DMS114 treated with DMSO at 0.1 percent for 48 hours (cell line): ENCODE measurements around the gene GSTM2.
A peak's percentile ranks its signal among the peaks of the same experiment; 100 is the strongest.
"Not testable (repeated sequence)": the region's sequence is repeated elsewhere in the genome, so short reads cannot be mapped to it uniquely, and the experiment has no call there.

Experiments
- DNase-seq: peaks from one replicate; lab custom pipeline; 2025; ENCODE audit not compliant: unreplicated experiment; lab: John Stamatoyannopoulos, UW

Gene GSTM2

DNA sequence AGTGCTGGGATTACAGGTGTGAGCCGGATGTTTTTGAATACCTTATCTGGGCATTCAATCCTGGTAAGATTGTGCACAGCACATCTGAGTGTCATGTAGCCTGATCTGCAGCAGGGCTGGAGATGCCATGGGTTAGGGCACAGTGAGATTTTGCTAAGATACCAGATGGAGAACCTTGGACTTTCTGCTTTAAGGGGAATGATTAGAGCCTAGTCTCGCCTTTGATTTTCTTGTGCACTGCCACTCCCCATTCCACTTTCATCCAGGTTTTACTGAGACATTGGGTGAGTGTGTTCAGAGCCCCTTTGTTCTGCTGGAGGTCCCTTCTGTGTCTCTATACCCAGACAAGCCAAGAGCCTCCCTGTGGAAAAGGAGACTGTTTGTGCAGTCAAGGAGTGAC, 6.0 kb downstream of the GSTM2 start:
- DNase-seq = not testable (repeated sequence)

DNA sequence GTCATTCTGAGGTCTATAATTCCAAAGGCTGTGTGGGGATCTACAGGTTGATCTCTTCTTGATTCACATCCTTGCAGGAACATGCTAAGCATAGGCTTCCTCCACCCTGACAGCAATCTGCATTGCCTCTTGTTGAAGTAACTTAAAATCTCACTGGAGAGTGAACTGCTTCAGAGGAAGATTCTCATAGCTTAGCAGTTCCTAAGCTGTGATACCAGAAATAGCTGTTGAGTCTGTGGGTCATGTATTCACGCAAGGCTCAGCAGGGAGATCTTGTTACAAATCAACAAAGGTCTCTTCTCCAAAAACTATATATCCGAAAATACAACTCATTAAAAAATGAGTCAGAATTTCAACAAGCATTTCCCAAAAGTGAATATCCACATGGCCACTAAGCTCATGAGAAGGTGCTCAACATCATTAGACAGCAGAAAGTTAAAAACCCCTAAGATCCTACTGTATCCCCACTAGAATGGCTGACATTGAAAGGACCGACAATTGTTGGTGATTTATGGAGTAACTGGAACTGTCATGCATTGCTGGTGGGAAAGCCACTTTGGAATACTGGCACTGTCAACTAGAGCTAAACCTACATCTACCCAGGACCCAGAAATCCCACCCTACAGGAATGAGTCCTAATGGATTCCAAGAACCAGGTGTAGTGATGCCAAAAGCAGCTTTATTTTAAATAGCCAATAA, 9.0 kb downstream of the GSTM2 start:
- DNase-seq = not testable (repeated sequence)

GRCh38 chr1:109677459-109677858, 9.6 kb downstream of the GSTM2 start:
- DNase-seq = no peak

GRCh38 chr1:109678637-109679036, 10.8 kb downstream of the GSTM2 start:
- DNase-seq = not testable (repeated sequence)

DNA sequence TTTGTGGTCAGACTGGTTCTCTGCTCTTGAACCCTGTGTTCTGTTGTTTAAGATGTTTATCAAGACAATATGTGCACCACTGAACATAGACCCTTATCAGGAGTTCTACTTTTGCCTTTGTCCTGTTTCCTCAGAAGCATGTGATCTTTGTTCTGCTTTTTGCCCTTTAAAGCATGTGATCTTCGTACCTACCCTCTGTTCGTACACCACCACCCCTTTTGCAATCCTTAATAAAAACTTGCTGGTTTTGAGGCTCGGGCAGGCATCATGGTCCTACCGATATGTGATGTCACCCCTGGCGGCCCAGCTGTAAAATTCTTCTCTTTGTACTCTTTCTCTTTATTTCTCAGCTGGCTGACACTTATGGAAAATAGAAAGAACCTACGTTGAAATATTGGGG, 16.9 kb downstream of the GSTM2 start:
- not testable (repeated sequence) for DNase-seq

- not testable (repeated sequence) for DNase-seq
Observed at GRCh38 chr1:109685399-109685798, 17.5 kb downstream of the GSTM2 start.

- DNase-seq = not testable (repeated sequence)
Observed at GRCh38 chr1:109685890-109686289, 18.0 kb downstream of the GSTM2 start.

- not testable (repeated sequence) for DNase-seq
Observed at GRCh38 chr1:109687109-109687508, 19.3 kb downstream of the GSTM2 start.

GRCh38 chr1:109687641-109688499, 20.0 kb downstream of the GSTM2 start, which contains the start of gene GSTM1:
TSS of gene GSTM1 (plus strand) at chr1:109687817. CDS start at chr1:109687874, 57 bp downstream.
- DNase-seq = peak; percentile 27

DNA sequence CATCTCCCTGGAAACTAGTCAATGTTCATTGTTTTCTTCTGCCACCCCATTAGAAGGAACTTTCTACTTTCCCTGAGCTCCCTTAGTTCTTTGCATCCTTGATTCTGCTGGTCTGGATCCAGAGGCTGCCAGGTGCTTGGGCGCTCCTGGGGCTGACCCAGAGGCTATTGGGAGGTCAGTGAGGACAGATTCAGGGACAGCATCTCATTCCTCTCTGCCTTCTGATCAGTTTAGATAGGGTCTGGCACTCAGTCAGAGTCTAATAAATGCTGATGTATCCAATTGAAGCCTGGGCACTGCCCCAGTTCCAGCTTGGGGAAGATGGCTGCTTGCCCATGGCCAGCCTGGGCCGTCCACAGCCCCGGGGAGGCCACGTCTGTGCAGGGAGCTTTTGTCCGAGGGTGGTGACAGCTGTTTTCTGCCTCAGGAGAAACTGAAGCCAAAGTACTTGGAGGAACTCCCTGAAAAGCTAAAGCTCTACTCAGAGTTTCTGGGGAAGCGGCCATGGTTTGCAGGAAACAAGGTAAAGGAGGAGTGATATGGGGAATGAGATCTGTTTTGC, 22.1 kb downstream of the GSTM2 start:
- DNase-seq = no peak

- DNase-seq = no peak
Observed at GRCh38 chr1:109691759-109692158, 23.9 kb downstream of the GSTM2 start.

DNA sequence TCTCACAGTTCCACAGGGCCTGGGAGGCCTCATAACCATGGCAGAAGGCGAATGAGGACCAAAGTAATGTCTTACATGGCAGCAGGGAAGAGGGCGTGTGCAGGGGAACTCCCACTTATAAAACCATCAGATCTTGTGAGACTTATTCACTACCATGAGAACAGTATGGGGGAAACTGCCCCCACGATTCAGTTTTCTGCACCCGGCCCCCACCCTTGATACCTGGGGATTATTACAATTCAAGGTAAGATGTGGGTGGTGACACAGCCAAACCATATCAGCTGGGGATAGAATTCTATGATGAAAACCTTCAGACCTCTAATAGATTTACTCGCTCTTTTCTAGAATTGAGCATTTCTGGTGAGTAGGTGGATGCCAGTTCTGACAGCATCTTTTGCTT, 26.5 kb downstream of the GSTM2 start:
- DNase-seq = not testable (repeated sequence)

GRCh38 chr1:109695138-109695537, 27.3 kb downstream of the GSTM2 start:
- not testable (repeated sequence) for DNase-seq

DNA sequence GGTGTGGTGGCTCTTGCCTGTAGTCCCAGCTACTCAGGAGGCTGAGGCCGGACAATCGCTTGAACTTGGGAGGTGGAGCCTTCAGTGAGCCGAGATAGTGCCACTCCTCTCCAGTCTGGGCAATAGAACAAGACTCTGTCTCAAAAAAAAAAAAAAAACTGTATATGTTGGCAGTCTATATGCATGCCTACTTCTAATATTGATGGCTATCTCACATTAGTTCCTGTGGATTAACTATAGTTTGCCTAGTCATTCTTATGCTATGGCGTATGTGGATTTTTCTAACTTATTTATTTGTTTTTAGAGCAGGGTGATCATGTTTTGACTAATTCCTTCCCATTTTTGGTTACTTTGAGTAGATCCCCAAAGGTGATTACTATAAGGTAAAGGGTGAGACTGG, 29.2 kb downstream of the GSTM2 start:
- DNase-seq = no peak

DNA sequence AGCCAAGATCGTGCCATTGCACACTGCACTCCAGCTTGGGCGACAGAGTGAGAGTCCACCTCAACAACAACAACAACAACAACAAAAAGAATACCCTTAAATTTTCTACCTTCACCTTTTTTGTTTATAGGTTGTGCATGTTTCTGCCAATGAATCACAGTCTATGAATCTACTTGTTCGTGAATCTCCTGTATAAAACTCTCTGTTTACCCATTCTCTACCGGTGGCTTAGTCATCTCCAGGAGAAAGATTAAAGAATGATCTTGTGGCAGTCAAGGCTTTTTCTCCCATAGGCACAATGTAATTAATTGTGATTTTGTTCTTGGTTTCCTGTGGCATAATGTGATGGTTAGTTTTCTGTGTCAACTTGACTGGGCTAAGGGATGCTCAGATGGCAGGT, 30.0 kb downstream of the GSTM2 start:
- DNase-seq = not testable (repeated sequence)

GRCh38 chr1:109702940-109703339, 35.1 kb downstream of the GSTM2 start:
- not testable (repeated sequence) for DNase-seq

GRCh38 chr1:109704173-109704572, 36.3 kb downstream of the GSTM2 start:
- no peak for DNase-seq

DNA sequence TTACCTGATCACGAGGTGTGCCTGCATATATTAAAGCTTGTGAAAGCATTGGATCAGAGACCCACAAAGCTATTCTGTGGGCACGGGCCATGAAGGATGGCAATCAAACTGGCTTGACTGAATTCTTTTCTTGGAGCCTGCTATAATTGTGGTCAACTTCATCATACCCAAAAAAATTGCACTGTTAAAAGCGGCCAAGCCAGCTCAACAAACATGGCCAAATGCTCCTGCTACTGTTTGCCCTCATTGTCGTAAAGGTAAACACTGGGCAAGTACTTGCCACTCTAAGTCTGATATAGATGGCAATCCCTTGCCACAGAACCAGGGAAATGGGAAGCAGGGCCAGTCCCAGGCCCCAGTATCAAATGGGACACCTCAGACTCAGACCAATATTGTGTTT, 37.6 kb downstream of the GSTM2 start:
- DNase-seq = no peak

GRCh38 chr1:109708949-109709348, 41.1 kb downstream of the GSTM2 start:
- not testable (repeated sequence) for DNase-seq

DNA sequence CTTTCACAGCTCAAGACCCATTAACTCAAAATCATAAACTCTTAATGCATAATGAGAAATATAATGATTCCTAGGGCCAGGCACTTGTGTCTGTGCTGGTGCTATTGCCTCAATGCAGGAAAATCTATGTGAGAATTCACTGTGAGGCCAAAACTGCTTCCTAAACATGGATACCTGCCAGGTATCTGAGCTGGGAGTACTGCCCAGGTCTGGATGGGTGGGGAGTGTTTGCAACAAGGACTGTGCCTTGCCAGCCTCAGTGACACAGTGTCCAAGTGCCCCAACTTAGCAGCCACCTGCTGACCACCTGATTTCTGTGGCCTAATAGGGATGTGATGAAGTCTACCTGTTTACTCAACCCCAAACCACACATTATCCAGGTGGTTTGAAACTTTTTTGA, 42.0 kb downstream of the GSTM2 start:
- not testable (repeated sequence) for DNase-seq

DNA sequence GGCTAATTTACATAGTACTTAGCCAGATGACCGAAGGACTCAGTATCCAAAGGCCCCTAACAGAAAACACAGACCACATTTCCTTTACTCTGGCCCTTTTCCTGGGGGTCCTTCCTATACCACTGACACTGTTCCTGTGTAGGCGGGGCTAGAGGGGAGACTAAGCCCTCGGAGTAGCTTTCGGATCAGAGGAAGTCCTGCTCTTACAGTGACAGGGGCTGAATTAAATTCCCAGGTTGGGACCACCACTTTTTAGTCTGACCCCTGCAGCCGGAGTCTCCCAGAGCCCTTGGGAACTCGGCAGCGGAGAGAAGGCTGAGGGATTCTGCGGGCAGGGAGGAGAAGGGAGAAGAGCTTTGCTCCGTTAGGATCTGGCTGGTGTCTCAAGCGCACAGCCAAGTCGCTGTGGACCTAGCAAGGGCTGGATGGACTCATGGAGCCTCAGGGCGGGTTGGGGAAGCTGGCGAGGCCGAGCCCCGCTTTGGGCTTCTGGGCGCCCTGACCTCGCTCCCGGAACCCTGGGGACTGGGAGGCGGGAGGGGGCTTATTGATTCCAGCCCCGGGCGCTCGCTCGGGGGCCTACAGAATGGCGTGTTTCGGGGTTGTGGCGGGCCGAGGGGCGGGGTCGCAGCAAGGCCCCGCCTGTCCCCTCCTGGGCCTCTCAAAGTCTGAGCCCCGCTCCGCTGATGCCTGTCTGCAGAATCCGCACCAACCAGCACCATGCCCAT, 43.9 kb downstream of the GSTM2 start, which contains the start of gene GSTM5:
GSTM5 (plus strand) TSS at position 659 of the 728 bp plus-strand sequence; CDS start at position 721, 62 bp downstream.
- not testable (repeated sequence) for DNase-seq
